Measurements from ENCODE around the gene C9orf40. TPM values are rescaled to one million over a fixed set of nuclear protein-coding genes. Genes with fewer than 3 reads are reported as not detected.
A peak's percentile ranks its signal among the peaks of the same experiment; 100 is the strongest.

The C9orf40 gene
- total and polyA plus RNA-seq, 11 donors = 0.91 to 2.7 (median 1.8) TPM

DNA sequence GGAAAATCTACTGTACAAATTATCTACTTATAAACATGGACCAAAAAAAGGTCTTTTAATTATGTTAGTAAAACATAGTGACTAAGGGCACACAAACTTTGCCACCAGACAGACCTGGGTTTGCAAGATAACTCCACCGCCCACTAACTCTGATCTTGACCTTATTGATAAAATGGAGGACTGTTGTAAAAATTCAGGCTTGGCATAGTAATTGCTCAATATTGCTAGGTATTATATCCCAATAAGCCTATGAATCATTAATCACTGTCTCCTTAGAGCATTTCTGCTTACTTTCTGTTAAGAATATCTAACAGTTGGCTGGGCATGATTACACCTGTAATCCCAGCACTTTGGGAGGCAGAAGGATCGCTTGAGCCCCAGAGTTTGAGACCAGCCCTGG, 3.8 kb downstream of the C9orf40 start:
- peak overlapping the region in 7 of 12 donors; percentile 22 to 74 (median 49) for H3K27ac ChIP-seq
- ATAC-seq (no peak), DNase-seq (no peak)
- no peak overlapping the region for H3K4me3 ChIP-seq
- TF ChIP-seq POLR2A (IDR thresholded peaks at IDR 0.05) = no peak
- TF ChIP-seq, protein P1, sequence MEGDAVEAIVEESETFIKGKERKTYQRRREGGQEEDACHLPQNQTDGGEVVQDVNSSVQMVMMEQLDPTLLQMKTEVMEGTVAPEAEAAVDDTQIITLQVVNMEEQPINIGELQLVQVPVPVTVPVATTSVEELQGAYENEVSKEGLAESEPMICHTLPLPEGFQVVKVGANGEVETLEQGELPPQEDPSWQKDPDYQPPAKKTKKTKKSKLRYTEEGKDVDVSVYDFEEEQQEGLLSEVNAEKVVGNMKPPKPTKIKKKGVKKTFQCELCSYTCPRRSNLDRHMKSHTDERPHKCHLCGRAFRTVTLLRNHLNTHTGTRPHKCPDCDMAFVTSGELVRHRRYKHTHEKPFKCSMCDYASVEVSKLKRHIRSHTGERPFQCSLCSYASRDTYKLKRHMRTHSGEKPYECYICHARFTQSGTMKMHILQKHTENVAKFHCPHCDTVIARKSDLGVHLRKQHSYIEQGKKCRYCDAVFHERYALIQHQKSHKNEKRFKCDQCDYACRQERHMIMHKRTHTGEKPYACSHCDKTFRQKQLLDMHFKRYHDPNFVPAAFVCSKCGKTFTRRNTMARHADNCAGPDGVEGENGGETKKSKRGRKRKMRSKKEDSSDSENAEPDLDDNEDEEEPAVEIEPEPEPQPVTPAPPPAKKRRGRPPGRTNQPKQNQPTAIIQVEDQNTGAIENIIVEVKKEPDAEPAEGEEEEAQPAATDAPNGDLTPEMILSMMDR (IDR thresholded peaks at IDR 0.05) = no peak
- 87 to 89% (median 88%) methylated on average over 2 of the region's 2 CpGs for WGBS, 4 donors
- peaks cover 0 to 20% (median 0%) of the 10 kb centered on the region in 12 donors for H3K4me1 ChIP-seq
- no peaks in the 10 kb centered on the region for H3K27me3 ChIP-seq
- H3K9me3 ChIP-seq = no peaks in the 10 kb centered on the region
- H3K36me3 ChIP-seq = peaks cover 0 to 11% (median 0%) of the 10 kb centered on the region in 9 donors
- intact Hi-C loops (cut with DNase I) = loop anchor here in 1 of 10 donors (10.0 kb wide), 1 partner anchor 64 kb away; the partner anchor contains the start of gene TRPM6

DNA sequence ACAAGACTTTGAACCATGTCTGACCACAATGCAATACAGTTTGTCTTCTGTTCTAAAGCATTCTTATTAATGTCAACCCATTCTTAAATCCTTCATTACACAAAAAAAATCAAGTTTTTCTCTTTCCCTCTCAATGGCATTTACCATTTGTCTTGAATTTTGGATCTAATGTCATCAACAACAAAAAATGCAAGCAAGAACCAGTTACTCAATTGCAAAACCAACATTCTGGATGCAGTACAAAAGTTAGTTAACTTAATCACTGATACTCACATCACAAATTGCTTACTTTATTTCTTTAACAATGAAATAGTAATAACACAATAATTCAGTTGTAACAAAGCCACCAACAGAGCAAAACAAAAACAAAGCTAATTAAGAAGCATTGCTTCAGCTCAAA, 6.0 kb downstream of the C9orf40 start:
- H3K4me3 ChIP-seq = no peak overlapping the region
- no peaks in the 10 kb centered on the region for H3K9me3 ChIP-seq
- intact Hi-C loops (cut with DNase I) = loop anchor here in 1 of 10 donors (10.0 kb wide), 1 partner anchor 62 kb away; the partner anchor contains the start of gene TRPM6
- H3K36me3 ChIP-seq = peaks cover 0 to 11% (median 0%) of the 10 kb centered on the region in 9 donors
- peaks cover 0 to 19% (median 0%) of the 10 kb centered on the region in 12 donors for H3K4me1 ChIP-seq
- no peaks in the 10 kb centered on the region for H3K27me3 ChIP-seq
- no peak overlapping the region for H3K27ac ChIP-seq
- ATAC-seq (no peak), DNase-seq (no peak)
- no peak for TF ChIP-seq POLR2A (IDR thresholded peaks at IDR 0.05)
- TF ChIP-seq, protein P1 (IDR thresholded peaks at IDR 0.05) = no peak

DNA sequence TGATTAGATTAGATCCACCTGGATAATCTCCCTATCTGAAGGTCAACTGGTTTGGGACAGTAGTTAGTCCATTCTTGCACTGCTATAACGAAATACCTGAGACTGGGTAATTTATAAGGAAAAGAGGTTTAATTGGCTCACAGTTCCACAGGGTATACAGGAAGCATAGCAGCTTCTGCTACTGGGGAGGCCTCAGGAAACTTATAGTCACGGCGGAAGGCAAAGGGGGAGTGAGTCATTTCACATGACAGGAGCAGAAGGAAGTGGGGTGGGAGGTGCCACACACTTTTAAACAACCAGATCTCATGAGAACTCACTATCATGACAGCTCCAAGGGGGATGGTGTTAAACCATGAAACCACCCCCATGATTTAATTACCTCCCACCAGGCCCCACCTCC, 9.9 kb downstream of the C9orf40 start:
- ATAC-seq (peak in 1 of 4 donors; percentile 62), DNase-seq (no peak)
- Histone ChIP-seq H3K36me3 (peaks cover 0 to 9% (median 0%) of the 10 kb centered on the region in 9 donors), H3K4me3 (no peak overlapping the region), H3K4me1 (no peaks in the 10 kb centered on the region), H3K27me3 (no peaks in the 10 kb centered on the region), H3K9me3 (no peaks in the 10 kb centered on the region), H3K27ac (no peak overlapping the region)
- no peak for TF ChIP-seq POLR2A (IDR thresholded peaks at IDR 0.05)
- TF ChIP-seq, protein P1 (IDR thresholded peaks at IDR 0.05) = no peak
- 54 to 69% (median 60%) methylated on average over 3 of the region's 3 CpGs for WGBS, 4 donors
- intact Hi-C loops (cut with DNase I) = loop anchor here in 1 of 10 donors (10.0 kb wide), 1 partner anchor 58 kb away; the partner anchor contains the start of gene TRPM6

- Histone ChIP-seq H3K27me3 (no peaks in the 10 kb centered on the region), H3K9me3 (no peaks in the 10 kb centered on the region), H3K4me1 (no peaks in the 10 kb centered on the region), H3K27ac (no peak overlapping the region), H3K4me3 (no peak overlapping the region), H3K36me3 (no peaks in the 10 kb centered on the region)
- DNase-seq (no peak), ATAC-seq (peak in 1 of 4 donors; percentile 72)
- 41 to 68% (median 45%) methylated on average over 4 of the region's 4 CpGs for WGBS, 4 donors
- intact Hi-C loops (cut with DNase I) = loop anchor here in 1 of 10 donors (10.0 kb wide), 1 partner anchor 56 kb away; the partner anchor contains the start of gene TRPM6
- TF ChIP-seq POLR2A (IDR thresholded peaks at IDR 0.05) = no peak
- TF ChIP-seq, protein P1 (IDR thresholded peaks at IDR 0.05) = peak in 4 of 12 donors; percentile 10 to 30 (median 20)
Measured at GRCh38 chr9:74940600-74940999, 12.1 kb downstream of the C9orf40 start.
